GM21423 (cell line): ENCODE data around the gene GALR2.

Experiments
- ATAC-seq: cut with Tn5 transposase; IDR thresholded peaks from one replicate; pipeline ENCODE4 v1.9.1; 2021; ENCODE audit warnings: mild to moderate bottlenecking, moderate library complexity; ENCODE audit not compliant: unreplicated experiment

GALR2 gene

GRCh38 chr17:76123749-76124581 lies 49.4 kb downstream of the GALR2 start:
- ATAC-seq = no peak

GRCh38 chr17:76124582-76125390 lies 50.2 kb downstream of the GALR2 start:
- no peak for ATAC-seq

GRCh38 chr17:76125391-76125675 lies 50.8 kb downstream of the GALR2 start:
- no peak for ATAC-seq

GRCh38 chr17:76125922-76126321 lies 51.3 kb downstream of the GALR2 start:
- ATAC-seq = no peak
